Measurements from ENCODE around the gene C11orf71. TPM values are rescaled to one million over a fixed set of nuclear protein-coding genes. Genes with fewer than 3 reads are reported as not detected.

C11orf71 gene
- total RNA-seq, 2 experiments from 2014 or later: 5.7 to 6.2 TPM

DNA sequence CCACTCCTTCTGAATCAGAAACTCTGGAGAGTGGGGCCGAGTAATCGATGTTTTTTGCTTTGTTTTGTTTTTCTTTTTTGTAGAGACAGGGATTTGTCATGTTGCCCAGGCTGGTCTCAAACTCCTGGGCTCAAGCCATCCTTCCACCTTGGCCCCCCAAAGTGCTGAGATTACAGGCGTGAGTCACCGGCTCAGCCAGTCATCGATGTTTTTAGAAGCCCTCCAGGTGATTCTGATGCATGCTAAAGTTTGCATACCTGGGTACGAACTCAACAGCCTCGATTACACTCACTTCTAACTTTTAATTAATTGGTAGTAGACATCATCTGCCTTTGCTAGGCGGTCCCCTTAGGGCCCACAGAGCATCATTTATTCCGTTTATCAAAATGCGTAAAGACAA is 50.3 kb downstream of the C11orf71 start:
- no peak overlapping the region for H3K27ac Mint-ChIP-seq
- no peak for DNase-seq
- H3K4me1 Mint-ChIP-seq: peaks cover 5% of the 10 kb centered on the region
- no peak overlapping the region for H3K4me3 Mint-ChIP-seq
- no peaks in the 10 kb centered on the region for H3K36me3 Mint-ChIP-seq
- H3K9me3 Mint-ChIP-seq: no peaks in the 10 kb centered on the region
- peaks cover under 1% of the 10 kb centered on the region for H3K27me3 Mint-ChIP-seq

Other genes starting within 250 kb of the C11orf71 start
- not detected for gene NNMT, start 104.1 kb downstream of the C11orf71 start, total RNA-seq
- gene RBM7, start 155 bp upstream of the C11orf71 start, total RNA-seq: 10 to 100 TPM; 45.4 to 47.3 TPM
- 10 to 100 TPM; 68.9 to 71.7 TPM for gene REXO2, start 39.0 kb upstream of the C11orf71 start, total RNA-seq
- gene NXPE1, start 159.4 kb upstream of the C11orf71 start, total RNA-seq: not detected
- gene NXPE4, start 195.3 kb upstream of the C11orf71 start, total RNA-seq: not detected